H1 (cell line): ENCODE results near the gene ANAPC5. TPM values are rescaled to one million over a fixed set of nuclear protein-coding genes. Genes with fewer than 3 reads are reported as not detected.

Experiments used
- BRCA1 ChIP-seq: IDR thresholded peaks from 2 replicates; pipeline ENCODE4 v1.6.1; 2012; ENCODE audit warnings: low read depth, low read length, improper control_type of control experiment
- CHD7 ChIP-seq: fragments of 300-600 bp; sonication (generic); IDR thresholded peaks from 2 replicates; pipeline ENCODE4 v1.7.1; 2012; ENCODE audit warnings: low read length, moderate library complexity, mild to moderate bottlenecking, inconsistent platforms; ENCODE audit not compliant: insufficient replicate concordance
- CTCF ChIP-seq, 3 experiments: IDR thresholded peaks; 1 replicate in 2 of 3; 2 replicates in 1 of 3; pipeline versions ENCODE4 v1.5.1 to v1.6.1; 2011; ENCODE audit warnings: low read length in 3 of 3, mild to moderate bottlenecking in 3 of 3, inconsistent platforms in 2 of 3, low read depth in 1 of 3, moderate library complexity in 1 of 3; ENCODE audit not compliant: insufficient read depth in 1 of 3; ENCODE audit errors: control extremely low read depth in 1 of 3
- FOSL1 ChIP-seq: IDR thresholded peaks from 2 replicates; pipeline ENCODE4 v1.6.1; 2011; ENCODE audit warnings: mild to moderate bottlenecking, low read depth, low read length, moderate library complexity; ENCODE audit not compliant: insufficient read depth
- JUND ChIP-seq: IDR thresholded peaks from 2 replicates; pipeline ENCODE4 v1.6.1; 2011; ENCODE audit warnings: mild to moderate bottlenecking, improper control_type of control experiment, low read length
- NANOG ChIP-seq: IDR thresholded peaks from 2 replicates; pipeline ENCODE4 v1.6.1; 2011; ENCODE audit warnings: low read length, low read depth, mild to moderate bottlenecking, inconsistent platforms; ENCODE audit not compliant: insufficient read depth, poor library complexity, severe bottlenecking
- POLR2AphosphoS5 ChIP-seq: IDR thresholded peaks from 2 replicates; pipeline ENCODE4 v1.6.1; 2011; ENCODE audit warnings: low read depth, low read length
- USF2 ChIP-seq: IDR thresholded peaks from 2 replicates; pipeline ENCODE4 v1.6.1; 2011; ENCODE audit warnings: low read length, improper control_type of control experiment
- polyA plus RNA-seq, 7 experiments: library from polyadenylated mRNA; depleted of rRNA in 3 of 7; stranded (reverse) in 5 of 7; unstranded in 2 of 7; fragments of >200 nt in 5 of 7; fragments of 200-250 nt in 2 of 7; gene quantifications; 1 replicate in 5 of 7; 2 replicates in 1 of 7; 4 replicates in 1 of 7; pipeline versions ENCODE4 v1.2.1 to v1.2.3, GENCODE V29; 2011 to 2013; ENCODE audit warnings: missing spikeins in 2 of 7, mixed read lengths in 2 of 7
- total RNA-seq: library from RNA; stranded (reverse); fragmentation: NEBNext Ultra II Directional; extraction: Animal tissue kit (Norgen Biotek cat#: 25700); gene quantifications from 2 replicates; pipeline ENCODE4 v1.2.1, GENCODE V29; 2021

The ANAPC5 gene
- total and polyA plus RNA-seq, 2 of the 8 experiments (the other 6 are each of a cell fraction or from before 2014, with no cell fraction given), result 103 to 127 TPM

GRCh38 chr12:121398355-121398754 is 46.1 kb upstream of the ANAPC5 start (continued):
- TF ChIP-seq CHD7 (no peak), FOSL1 (no peak), JUND (no peak), NANOG (no peak), BRCA1 (no peak), POLR2AphosphoS5 (no peak), CTCF (IDR thresholded peaks at IDR 0.05; ENCODE audit: control extremely low read depth in 1 of 3, insufficient read depth in 1 of 3, low read depth in 1 of 3, low read length in 3 of 3) (no peak), USF2 (no peak)
